Thymus (tissue), 11 donors: ENCODE measurements around the gene SMIM10. TPM values are rescaled to one million over a fixed set of nuclear protein-coding genes. Genes with fewer than 3 reads are reported as not detected.
A peak's percentile ranks its signal among the peaks of the same experiment; 100 is the strongest.

Source experiments
- DNase-seq, 9 donors: peaks; one replicate each; pipeline ENCODE4 v3.0.0-alpha.2; 2013; ENCODE audit warnings: low spot score in 9 of 9, low read depth in 6 of 9, missing footprints in 1 of 9
- H3K27ac ChIP-seq, 2 donors: one replicate each; pipeline ENCODE4 v1.5.1; 2013; ENCODE audit warnings: control low read depth in 1 of 2, low read depth in 1 of 2, low read length in 1 of 2, mild to moderate bottlenecking in 1 of 2, moderate library complexity in 1 of 2
- H3K27me3 ChIP-seq, 2 donors: one replicate each; pipeline ENCODE4 v1.5.1; 2013; ENCODE audit warnings: low read length in 1 of 2; ENCODE audit not compliant: control insufficient read depth in 2 of 2, insufficient read depth in 1 of 2
- H3K36me3 ChIP-seq, 2 donors: one replicate each; pipeline ENCODE4 v1.5.1; 2013; ENCODE audit warnings: low read length in 1 of 2, mild to moderate bottlenecking in 1 of 2, moderate library complexity in 1 of 2; ENCODE audit not compliant: control insufficient read depth in 2 of 2, insufficient read depth in 2 of 2
- H3K4me1 ChIP-seq, 2 donors: one replicate each; pipeline ENCODE4 v1.5.1; 2013; ENCODE audit warnings: low read length in 2 of 2; ENCODE audit not compliant: control insufficient read depth in 2 of 2, insufficient read depth in 2 of 2
- H3K4me3 ChIP-seq, 2 donors: one replicate each; pipeline ENCODE4 v1.5.1; 2013; ENCODE audit warnings: low read length in 2 of 2, control low read depth in 1 of 2, mild to moderate bottlenecking in 1 of 2
- H3K9me3 ChIP-seq, 2 donors: one replicate each; pipeline ENCODE4 v1.5.1; 2013; ENCODE audit warnings: low read length in 1 of 2, mild to moderate bottlenecking in 1 of 2; ENCODE audit not compliant: control insufficient read depth in 2 of 2, insufficient read depth in 1 of 2
- WGBS: extraction: QIAGEN DNeasy Blood & Tissue Kit; methylation state at CpG from one replicate; pipeline ENCODE4 v1.1.7; 2013; 5-methylcytosine and 5-hydroxymethylcytosine counted together
- polyA plus RNA-seq: library from polyadenylated mRNA; stranded (reverse); fragments of 200-250 nt; gene quantifications from one replicate; pipeline ENCODE4 v1.2.3, GENCODE V29; 2013
- total RNA-seq: library from RNA; stranded (reverse); fragments of 120-200 nt; gene quantifications from one replicate; pipeline ENCODE4 v1.2.4, GENCODE V29; 2013
- donor health status: healthy.

The SMIM10 gene
- total and polyA plus RNA-seq, 2 donors: 1.3 to 6.5 TPM

GRCh38 chrX:134971926-134972325 lies 18.9 kb upstream of the SMIM10 start:
- Histone ChIP-seq H3K4me3 (no peak overlapping the region), H3K27ac (no peak overlapping the region), H3K36me3 (no peaks in the 10 kb centered on the region), H3K27me3 (no peaks in the 10 kb centered on the region), H3K9me3 (no peaks in the 10 kb centered on the region), H3K4me1 (no peaks in the 10 kb centered on the region)
- no peak for DNase-seq
- 92% methylated on average over 3 of the region's 3 CpGs for WGBS

- 95% methylated on average over 1 of the region's 1 CpG for WGBS
- Histone ChIP-seq H3K4me3 (no peak overlapping the region), H3K27ac (no peak overlapping the region), H3K4me1 (no peaks in the 10 kb centered on the region), H3K36me3 (no peaks in the 10 kb centered on the region), H3K27me3 (no peaks in the 10 kb centered on the region), H3K9me3 (no peaks in the 10 kb centered on the region)
- no peak for DNase-seq
These were observed 15.3 kb upstream of the SMIM10 start for GRCh38 chrX:134975516-134975915.

GRCh38 chrX:134981910-134982309 lies 8.9 kb upstream of the SMIM10 start:
- Histone ChIP-seq H3K4me3 (no peak overlapping the region), H3K9me3 (no peaks in the 10 kb centered on the region), H3K36me3 (no peaks in the 10 kb centered on the region), H3K27ac (no peak overlapping the region), H3K27me3 (no peaks in the 10 kb centered on the region), H3K4me1 (no peaks in the 10 kb centered on the region)
- no peak for DNase-seq
- 74% methylated on average over 3 of the region's 3 CpGs for WGBS

GRCh38 chrX:134982748-134983147 lies 8.0 kb upstream of the SMIM10 start:
- H3K36me3 ChIP-seq: no peaks in the 10 kb centered on the region
- no peaks in the 10 kb centered on the region for H3K4me1 ChIP-seq
- no peak for DNase-seq
- H3K27ac ChIP-seq: no peak overlapping the region
- no peak overlapping the region for H3K4me3 ChIP-seq
- 87% methylated on average over 2 of the region's 2 CpGs for WGBS
- H3K27me3 ChIP-seq: no peaks in the 10 kb centered on the region
- H3K9me3 ChIP-seq: no peaks in the 10 kb centered on the region

GRCh38 chrX:134985479-134985878 lies 5.3 kb upstream of the SMIM10 start:
- WGBS: 95% methylated on average over 4 of the region's 4 CpGs
- no peak for DNase-seq
- H3K4me1 ChIP-seq: no peaks in the 10 kb centered on the region

GRCh38 chrX:134990475-134990800 lies 353 bp upstream of the SMIM10 start:
- 61% methylated on average over 4 of the region's 4 CpGs for WGBS
- no peak overlapping the region for H3K4me3 ChIP-seq
- DNase-seq: no peak
- no peaks in the 10 kb centered on the region for H3K4me1 ChIP-seq
- no peaks in the 10 kb centered on the region for H3K36me3 ChIP-seq
- H3K27me3 ChIP-seq: peaks cover 4 to 20% of the 10 kb centered on the region in 2 donors
- H3K9me3 ChIP-seq: no peaks in the 10 kb centered on the region
- no peak overlapping the region for H3K27ac ChIP-seq

More at GRCh38 chrX:134985479-134985878, 5.3 kb upstream of the SMIM10 start:
- H3K36me3 ChIP-seq: no peaks in the 10 kb centered on the region
- peaks cover 0 to 5% of the 10 kb centered on the region in 2 donors for H3K27me3 ChIP-seq
- H3K4me3 ChIP-seq: no peak overlapping the region
- no peak overlapping the region for H3K27ac ChIP-seq
- H3K9me3 ChIP-seq: no peaks in the 10 kb centered on the region

GRCh38 chrX:134997646-134998045 lies 6.9 kb downstream of the SMIM10 start:
- 95% methylated on average over 1 of the region's 1 CpG for WGBS
- H3K4me1 ChIP-seq: no peaks in the 10 kb centered on the region
- no peaks in the 10 kb centered on the region for H3K36me3 ChIP-seq
- no peak for DNase-seq
- no peak overlapping the region for H3K27ac ChIP-seq
- H3K27me3 ChIP-seq: peaks cover 0 to under 1% of the 10 kb centered on the region in 2 donors
- no peaks in the 10 kb centered on the region for H3K9me3 ChIP-seq
- H3K4me3 ChIP-seq: no peak overlapping the region

GRCh38 chrX:134998246-134998645 lies 7.5 kb downstream of the SMIM10 start:
- Histone ChIP-seq H3K4me1 (no peaks in the 10 kb centered on the region), H3K27ac (no peak overlapping the region), H3K36me3 (no peaks in the 10 kb centered on the region), H3K9me3 (no peaks in the 10 kb centered on the region), H3K27me3 (no peaks in the 10 kb centered on the region), H3K4me3 (no peak overlapping the region)
- DNase-seq: no peak
- 96% methylated on average over 4 of the region's 4 CpGs for WGBS

GRCh38 chrX:134999469-134999868 lies 8.7 kb downstream of the SMIM10 start:
- WGBS: 43% methylated on average over 4 of the region's 4 CpGs
- no peaks in the 10 kb centered on the region for H3K36me3 ChIP-seq
- peaks cover 0 to 6% of the 10 kb centered on the region in 2 donors for H3K4me1 ChIP-seq
- DNase-seq: peak in 1 of 9 donors; percentile 28
- no peaks in the 10 kb centered on the region for H3K9me3 ChIP-seq
- peaks cover 0 to 5% of the 10 kb centered on the region in 2 donors for H3K27me3 ChIP-seq
- no peak overlapping the region for H3K4me3 ChIP-seq
- no peak overlapping the region for H3K27ac ChIP-seq

- Histone ChIP-seq H3K9me3 (no peaks in the 10 kb centered on the region), H3K4me1 (peaks cover 0 to 7% of the 10 kb centered on the region in 2 donors), H3K27me3 (peaks cover 0 to 5% of the 10 kb centered on the region in 2 donors), H3K27ac (no peak overlapping the region), H3K4me3 (no peak overlapping the region), H3K36me3 (no peaks in the 10 kb centered on the region)
- DNase-seq: no peak
- 93% methylated on average over 1 of the region's 1 CpG for WGBS
These were observed 9.7 kb downstream of the SMIM10 start for GRCh38 chrX:135000516-135000915.
